Motor neuron (in vitro differentiated cells): Measurements from ENCODE around the gene PPM1L. TPM values are rescaled to one million over a fixed set of nuclear protein-coding genes. Genes with fewer than 3 reads are reported as not detected.

Source experiments
- ATAC-seq, 8 experiments: fragments of 200-7000 bp; cut with Tn5 transposase; replicated peaks in 6 of 8; 2 replicates each; pipeline ENCODE4 v1.8.0; 2021; ENCODE audit warnings: mild to moderate bottlenecking in 8 of 8, moderate library complexity in 8 of 8
- H3K27ac ChIP-seq, 2 donors: fragments of 250-450 bp; sonication (Bioruptor Pico); 2 replicates each; pipeline ENCODE4 v1.9.0; 2021; ENCODE audit warnings: antibody characterized with exemption in 2 of 2, mild to moderate bottlenecking in 2 of 2, moderate library complexity in 1 of 2
- H3K4me1 ChIP-seq, 2 donors: fragments of 250-450 bp; sonication (Bioruptor Pico); replicated peaks in 1 of 2; 2 replicates each; pipeline ENCODE4 v1.6.1; 2021; ENCODE audit warnings: antibody characterized with exemption in 2 of 2, mild to moderate bottlenecking in 2 of 2, moderate library complexity in 1 of 2
- H3K4me3 ChIP-seq, 5 donors: fragments of 250-450 bp; sonication (Bioruptor Pico); 2 replicates each; pipeline ENCODE4 v1.9.0; 2021; ENCODE audit warnings: antibody characterized with exemption in 5 of 5, mild to moderate bottlenecking in 5 of 5, moderate library complexity in 4 of 5
- WGBS, 10 experiments: fragments of 450-650 bp; shearing (Covaris generic); methylation state at CpG; one replicate each; pipeline ENCODE4 v1.0.0; 2022; 5-methylcytosine and 5-hydroxymethylcytosine counted together
- in situ Hi-C, 9 experiments: fragments of 400-800 bp; cut with MboI; loops; one replicate each; pipeline ENCODE4 v1.15.0; 2021; ENCODE audit warnings: low sequenced_read_pairs in 9 of 9, low pct_unique_long_range_greater_than_20kb in 2 of 9; ENCODE audit not compliant: unreplicated experiment in 9 of 9
- total RNA-seq, 8 experiments: library from RNA; unstranded; fragments of 300-600 nt; gene quantifications; 2 replicates each; pipeline versions ENCODE4 v1.2.3 to v1.2.4, GENCODE V29; 2022

PPM1L gene
- total RNA-seq, 8 experiments from 2014 or later = 10.8 to 27.3 (median 22.1) TPM

GRCh38 chr3:161054860-161055604 lies 299.0 kb downstream of the PPM1L start:
- peaks cover 9 to 12% of the 10 kb centered on the region in 2 donors for H3K4me1 ChIP-seq
- in situ Hi-C loops = no loop called here
- 11 to 100% (median 88%) methylated on average over 1 to 5 of the region's 5 CpGs for WGBS, 10 experiments
- no peak overlapping the region for H3K27ac ChIP-seq
- H3K4me3 ChIP-seq = no peak overlapping the region
- peak in 2 of 8 experiments; percentile 56 to 57 for ATAC-seq

DNA sequence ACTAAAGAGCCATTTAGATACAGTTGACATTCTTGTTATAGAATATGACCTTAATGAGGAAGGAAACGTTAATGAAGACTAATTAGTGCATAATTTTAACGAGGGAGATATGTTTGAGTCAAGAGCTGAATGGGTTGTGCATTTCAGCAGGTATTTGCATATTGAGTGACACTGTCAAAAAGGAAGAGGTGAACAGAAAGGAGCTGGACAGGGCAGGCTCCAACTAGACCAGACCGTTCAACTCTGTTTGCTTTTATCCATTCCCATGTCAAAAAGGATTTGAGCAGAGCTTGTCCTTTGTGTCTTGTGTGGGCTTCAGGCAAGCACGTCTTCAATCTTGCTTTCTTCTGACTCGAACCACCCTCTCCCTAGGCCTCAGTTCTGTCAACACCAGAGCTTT lies 308.4 kb downstream of the PPM1L start:
- no peak for ATAC-seq
- peaks cover 6 to 11% of the 10 kb centered on the region in 2 donors for H3K4me1 ChIP-seq
- no peak overlapping the region for H3K27ac ChIP-seq
- no peak overlapping the region for H3K4me3 ChIP-seq
- WGBS, 10 experiments = 0 to 93% (median 62%) methylated on average over 1 to 5 of the region's 5 CpGs; no CpG with 5 or more reads in 2 of the 10 experiments
- in situ Hi-C loops = no loop called here

DNA sequence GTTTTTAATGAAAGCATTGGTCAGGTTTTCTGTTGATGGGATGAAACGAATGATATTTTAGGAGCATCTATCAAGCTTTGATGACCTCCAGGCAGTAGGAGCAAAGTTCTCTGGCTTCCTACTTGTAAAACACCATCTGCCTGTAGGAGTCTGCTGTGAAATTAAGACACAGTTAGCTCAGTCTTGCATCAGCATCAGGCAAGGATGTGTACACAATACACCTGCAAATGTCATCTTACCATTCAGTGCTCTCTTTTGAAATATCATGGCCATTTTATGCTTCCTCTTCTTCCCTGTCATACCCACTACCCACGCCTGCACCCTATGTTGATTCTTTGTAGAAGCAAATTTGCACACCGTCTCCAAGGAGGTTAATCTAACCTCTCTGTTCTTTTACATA lies 310.9 kb downstream of the PPM1L start:
- WGBS, 10 experiments = 66 to 94% (median 88%) methylated on average over 1 to 3 of the region's 3 CpGs; no CpG with 5 or more reads in 3 of the 10 experiments
- peaks cover 6 to 11% of the 10 kb centered on the region in 2 donors for H3K4me1 ChIP-seq
- H3K27ac ChIP-seq = no peak overlapping the region
- ATAC-seq = peak in 5 of 8 experiments; percentile 30 to 82 (median 64)
- no peak overlapping the region for H3K4me3 ChIP-seq
- in situ Hi-C loops = no loop called here

GRCh38 chr3:161067335-161067734 lies 311.3 kb downstream of the PPM1L start:
- H3K4me1 ChIP-seq = peaks cover 6 to 11% of the 10 kb centered on the region in 2 donors
- in situ Hi-C loops = no loop called here
- 100% methylated on average over 1 of the region's 1 CpG; no CpG with 5 or more reads in 8 of the 10 experiments for WGBS, 10 experiments
- peak in 5 of 8 experiments; percentile 16 to 56 (median 35) for ATAC-seq
- no peak overlapping the region for H3K27ac ChIP-seq
- no peak overlapping the region for H3K4me3 ChIP-seq

- Histone ChIP-seq H3K4me3 (no peak overlapping the region), H3K4me1 (peaks cover 6 to 11% of the 10 kb centered on the region in 2 donors), H3K27ac (no peak overlapping the region)
- peak in 4 of 8 experiments; percentile 19 to 66 (median 45) for ATAC-seq
- in situ Hi-C loops = no loop called here
- 0 to 100% (median 82%) methylated on average over 2 to 5 of the region's 5 CpGs for WGBS, 10 experiments
Measured at GRCh38 chr3:161069511-161070251, 313.6 kb downstream of the PPM1L start.

DNA sequence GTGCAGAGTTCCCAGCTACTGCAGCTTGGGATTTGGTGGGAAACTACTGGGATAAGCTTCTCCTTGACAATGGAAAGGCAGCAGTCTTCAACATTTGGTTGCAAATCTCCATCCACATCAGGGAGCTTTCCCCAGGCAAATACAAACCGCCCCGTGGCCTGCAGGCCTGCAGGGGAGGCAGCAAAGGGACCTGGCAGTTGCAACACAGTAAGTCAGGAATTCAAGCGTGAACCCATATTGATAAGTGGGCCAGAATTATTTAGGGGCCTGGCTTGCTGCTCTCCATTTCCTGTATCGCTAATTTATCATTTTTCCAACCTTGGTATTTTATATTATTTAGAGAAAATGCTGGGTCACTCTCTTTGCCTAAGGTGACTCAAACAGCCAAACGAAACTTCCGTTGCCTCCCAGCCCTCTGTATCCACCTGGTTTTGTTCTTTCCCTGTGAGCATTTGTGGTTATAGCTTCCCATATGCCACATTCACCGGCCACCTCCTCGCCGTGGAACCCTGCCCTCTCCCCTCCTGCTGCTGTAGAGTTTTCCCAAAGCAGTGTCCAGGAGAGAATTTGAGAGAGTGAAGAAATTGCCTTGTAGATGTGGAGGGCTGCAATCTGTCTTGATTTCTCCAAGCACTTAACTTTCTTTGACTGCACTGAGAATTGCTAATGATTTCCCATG lies 314.4 kb downstream of the PPM1L start:
- 68 to 96% (median 90%) methylated on average over 2 to 9 of the region's 9 CpGs; no CpG with 5 or more reads in 3 of the 10 experiments for WGBS, 10 experiments
- H3K4me1 ChIP-seq = peaks cover 6 to 11% of the 10 kb centered on the region in 2 donors
- no peak overlapping the region for H3K27ac ChIP-seq
- peak in 2 of 8 experiments; percentile 10 to 28 for ATAC-seq
- no peak overlapping the region for H3K4me3 ChIP-seq
- in situ Hi-C loops = no loop called here

GRCh38 chr3:161070980-161071663 lies 315.1 kb downstream of the PPM1L start:
- in situ Hi-C loops = no loop called here
- Histone ChIP-seq H3K4me1 (peaks cover 6 to 11% of the 10 kb centered on the region in 2 donors), H3K4me3 (no peak overlapping the region), H3K27ac (no peak overlapping the region)
- ATAC-seq = peak in 2 of 8 experiments; percentile 23 to 49
- 17 to 92% (median 69%) methylated on average over 1 to 6 of the region's 6 CpGs for WGBS, 10 experiments

GRCh38 chr3:161072211-161072621 lies 316.2 kb downstream of the PPM1L start:
- peaks cover 4% of the 10 kb centered on the region in 2 donors for H3K4me1 ChIP-seq
- in situ Hi-C loops = no loop called here
- 0 to 100% (median 86%) methylated on average over 1 of the region's 1 CpG; no CpG with 5 or more reads in 3 of the 10 experiments for WGBS, 10 experiments
- no peak overlapping the region for H3K27ac ChIP-seq
- no peak overlapping the region for H3K4me3 ChIP-seq
- peak in 5 of 8 experiments; percentile 50 to 74 (median 72) for ATAC-seq

DNA sequence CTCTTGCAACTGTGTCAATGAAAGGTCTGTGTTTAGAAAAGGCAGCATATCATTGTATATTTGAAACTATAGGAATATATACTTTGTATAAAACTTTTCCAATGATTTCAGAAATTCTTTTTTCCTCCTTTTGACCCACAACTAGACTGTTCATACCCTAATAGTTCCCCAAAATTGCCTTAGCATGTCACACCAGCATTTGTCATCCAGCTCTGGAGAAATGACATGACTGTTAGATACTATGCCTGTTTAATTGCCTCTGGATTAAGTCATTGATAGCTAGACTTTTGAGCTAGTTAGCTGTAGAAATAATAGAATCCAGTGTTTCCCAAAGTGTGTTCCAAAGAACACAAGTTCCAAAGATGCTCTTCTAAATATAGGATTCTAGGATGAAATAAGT lies 316.7 kb downstream of the PPM1L start:
- ATAC-seq = peak in 2 of 8 experiments; percentile 5 to 35
- no peak overlapping the region for H3K4me3 ChIP-seq
- no peaks in the 10 kb centered on the region for H3K4me1 ChIP-seq
- in situ Hi-C loops = no loop called here
- H3K27ac ChIP-seq = no peak overlapping the region

- 83 to 100% (median 100%) methylated on average over 1 of the region's 1 CpG; no CpG with 5 or more reads in 5 of the 10 experiments for WGBS, 10 experiments
Measured at GRCh38 chr3:161073181-161073580, 317.1 kb downstream of the PPM1L start.

GRCh38 chr3:161081633-161082032 lies 325.6 kb downstream of the PPM1L start:
- H3K4me3 ChIP-seq = no peak overlapping the region
- peak in 2 of 8 experiments; percentile 56 to 70 for ATAC-seq
- WGBS, 10 experiments = 0 to 100% (median 56%) methylated on average over 1 to 4 of the region's 4 CpGs; no CpG with 5 or more reads in 3 of the 10 experiments
- H3K4me1 ChIP-seq = no peaks in the 10 kb centered on the region
- in situ Hi-C loops = loop anchor here in 1 of 9 experiments (25.0 kb wide), 2 partner anchors 119 to 131 kb away; partner anchors contain the start of gene NMD3
- H3K27ac ChIP-seq = no peak overlapping the region

More at GRCh38 chr3:161073181-161073580, 317.1 kb downstream of the PPM1L start:
- Histone ChIP-seq H3K27ac (no peak overlapping the region), H3K4me1 (no peaks in the 10 kb centered on the region), H3K4me3 (no peak overlapping the region)
- in situ Hi-C loops = no loop called here
- no peak for ATAC-seq

- H3K4me1 ChIP-seq = no peaks in the 10 kb centered on the region
- ATAC-seq = peak in 3 of 8 experiments; percentile 36 to 71 (median 65)
- no peak overlapping the region for H3K27ac ChIP-seq
- 0 to 100% (median 40%) methylated on average over 1 to 2 of the region's 2 CpGs; no CpG with 5 or more reads in 3 of the 10 experiments for WGBS, 10 experiments
- in situ Hi-C loops = loop anchor here in 1 of 9 experiments (25.0 kb wide), 2 partner anchors 120 to 130 kb away; partner anchors contain the start of gene NMD3
- no peak overlapping the region for H3K4me3 ChIP-seq
Measured at GRCh38 chr3:161082063-161082462, 326.0 kb downstream of the PPM1L start.
